Measurements from ENCODE around the gene KPRP.

Gene KPRP

DNA sequence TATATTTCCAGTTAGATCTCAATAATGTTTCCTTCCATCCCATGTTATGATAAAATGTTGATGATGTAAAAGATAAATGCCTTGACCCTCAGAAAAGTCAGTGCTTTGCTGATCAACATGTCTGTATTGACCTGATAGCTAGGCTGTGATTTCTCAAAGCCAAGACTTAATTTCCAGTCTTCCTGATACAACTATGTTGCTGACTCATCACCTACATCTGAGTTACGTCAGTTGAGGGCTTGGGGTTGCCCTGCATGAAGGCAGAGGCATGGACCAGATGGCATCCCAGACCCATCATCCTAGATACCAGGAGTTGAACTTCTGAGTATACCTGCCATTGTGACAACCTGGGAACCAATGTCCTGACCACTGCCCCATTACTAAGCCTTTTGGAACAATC, 43.5 kb downstream of the KPRP start:
- Mint-ChIP-seq H3K27ac (no peak overlapping the region), H3K27me3 (ENCODE audit: low read depth, poor library complexity) (no peaks in the 10 kb centered on the region), H3K36me3 (ENCODE audit: low read depth) (no peaks in the 10 kb centered on the region), H3K4me1 (no peaks in the 10 kb centered on the region), H3K9me3 (peaks cover 84% of the 10 kb centered on the region), H3K4me3 (no peak overlapping the region)
- DNase-seq, result no peak
- TF ChIP-seq, protein P1, sequence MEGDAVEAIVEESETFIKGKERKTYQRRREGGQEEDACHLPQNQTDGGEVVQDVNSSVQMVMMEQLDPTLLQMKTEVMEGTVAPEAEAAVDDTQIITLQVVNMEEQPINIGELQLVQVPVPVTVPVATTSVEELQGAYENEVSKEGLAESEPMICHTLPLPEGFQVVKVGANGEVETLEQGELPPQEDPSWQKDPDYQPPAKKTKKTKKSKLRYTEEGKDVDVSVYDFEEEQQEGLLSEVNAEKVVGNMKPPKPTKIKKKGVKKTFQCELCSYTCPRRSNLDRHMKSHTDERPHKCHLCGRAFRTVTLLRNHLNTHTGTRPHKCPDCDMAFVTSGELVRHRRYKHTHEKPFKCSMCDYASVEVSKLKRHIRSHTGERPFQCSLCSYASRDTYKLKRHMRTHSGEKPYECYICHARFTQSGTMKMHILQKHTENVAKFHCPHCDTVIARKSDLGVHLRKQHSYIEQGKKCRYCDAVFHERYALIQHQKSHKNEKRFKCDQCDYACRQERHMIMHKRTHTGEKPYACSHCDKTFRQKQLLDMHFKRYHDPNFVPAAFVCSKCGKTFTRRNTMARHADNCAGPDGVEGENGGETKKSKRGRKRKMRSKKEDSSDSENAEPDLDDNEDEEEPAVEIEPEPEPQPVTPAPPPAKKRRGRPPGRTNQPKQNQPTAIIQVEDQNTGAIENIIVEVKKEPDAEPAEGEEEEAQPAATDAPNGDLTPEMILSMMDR (IDR thresholded peaks at IDR 0.05), result no peak

DNA sequence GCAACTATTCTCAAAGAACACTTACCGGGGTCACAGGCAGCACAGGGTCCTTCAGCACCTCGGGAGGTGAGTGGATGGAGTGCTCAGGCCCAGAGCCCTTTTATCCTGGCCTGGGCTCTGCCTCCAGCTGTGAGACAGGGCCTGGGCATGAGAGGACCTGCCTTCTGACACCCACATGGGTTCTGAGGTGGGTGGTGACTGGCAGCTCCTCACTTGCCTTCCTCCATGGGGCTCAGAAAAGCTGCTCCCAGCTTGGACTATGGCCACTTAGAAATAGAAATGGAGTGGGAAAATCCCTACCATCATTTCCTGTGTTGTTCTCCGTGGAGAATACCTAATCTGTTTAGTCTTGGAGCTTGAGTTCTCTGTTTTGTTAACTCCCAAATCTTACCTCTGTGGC, 48.8 kb downstream of the KPRP start, which contains the start of gene LCE1C:
Gene LCE1C (minus strand): TSS at position 76 of the 400 bp plus-strand sequence. CDS start 1,173 bp downstream, outside the sequence.
- H3K4me1 Mint-ChIP-seq, result no peaks in the 10 kb centered on the region
- no peaks in the 10 kb centered on the region for H3K27me3 Mint-ChIP-seq (ENCODE audit: low read depth, poor library complexity)
- H3K27ac Mint-ChIP-seq, result no peak within 1 kb of the TSS
- peaks cover 71% of the 10 kb centered on the region for H3K9me3 Mint-ChIP-seq
- H3K4me3 Mint-ChIP-seq, result no peak within 1 kb of the TSS
- H3K36me3 Mint-ChIP-seq (ENCODE audit: low read depth), result no peaks in the 10 kb centered on the region
- TF ChIP-seq, protein P1 (IDR thresholded peaks at IDR 0.05), result no peak
- no peak for DNase-seq

DNA sequence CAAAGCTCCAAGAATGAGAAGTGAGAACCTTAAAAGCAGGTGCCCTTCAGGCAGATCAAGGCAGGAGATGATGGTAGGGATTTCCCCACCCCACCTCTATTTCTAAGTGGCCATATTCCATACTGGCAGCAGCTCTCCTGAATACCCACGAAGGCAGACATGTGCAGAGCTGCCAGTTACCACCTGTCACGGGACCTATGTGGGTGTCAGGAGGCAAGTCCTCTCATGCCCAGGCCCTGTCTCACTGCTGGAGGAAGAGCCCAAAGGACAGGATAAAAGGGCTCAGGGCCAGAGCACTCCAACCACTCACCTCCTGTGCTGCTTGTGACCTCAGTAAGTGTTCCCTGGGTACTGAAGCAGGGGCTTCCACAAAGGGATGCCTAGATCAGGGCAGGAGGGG, 53.2 kb downstream of the KPRP start:
- DNase-seq, result no peak
- TF ChIP-seq, protein P1 (IDR thresholded peaks at IDR 0.05), result no peak
- peaks cover 58% of the 10 kb centered on the region for H3K9me3 Mint-ChIP-seq
- no peak overlapping the region for H3K27ac Mint-ChIP-seq
- no peak overlapping the region for H3K4me3 Mint-ChIP-seq
- no peaks in the 10 kb centered on the region for H3K4me1 Mint-ChIP-seq
- H3K36me3 Mint-ChIP-seq (ENCODE audit: low read depth), result no peaks in the 10 kb centered on the region
- no peaks in the 10 kb centered on the region for H3K27me3 Mint-ChIP-seq (ENCODE audit: low read depth, poor library complexity)

All from nephron progenitor cell (in vitro differentiated cells).